GM18907 (cell line): ENCODE data around the gene NRARP.
A peak's percentile ranks its signal among the peaks of the same experiment; 100 is the strongest.

Source experiments
- ATAC-seq: cut with Tn5 transposase; IDR thresholded peaks from one replicate; pipeline ENCODE4 v1.9.1; 2021; ENCODE audit warnings: mild to moderate bottlenecking, moderate library complexity; ENCODE audit not compliant: unreplicated experiment

Gene NRARP

GRCh38 chr9:137278721-137279711 is 23.1 kb downstream of the NRARP start:
- ATAC-seq, result no peak

GRCh38 chr9:137278061-137278701 is 23.9 kb downstream of the NRARP start:
- peak; percentile 2 for ATAC-seq

- ATAC-seq, result peak; percentile 69
Measured at GRCh38 chr9:137277329-137278041, 24.6 kb downstream of the NRARP start, which contains the start of gene TOR4A. Gene TOR4A (plus strand): TSS chr9:137277726. CDS start chr9:137278690, 964 bp downstream.

- ATAC-seq, result peak; percentile 4
Measured at GRCh38 chr9:137276473-137277328, 25.4 kb downstream of the NRARP start.

GRCh38 chr9:137275588-137276472 is 26.2 kb downstream of the NRARP start:
- ATAC-seq, result no peak

- ATAC-seq, result no peak
Measured at GRCh38 chr9:137275203-137275587, 26.9 kb downstream of the NRARP start.

GRCh38 chr9:137273611-137274320 is 28.3 kb downstream of the NRARP start:
- ATAC-seq, result no peak

- ATAC-seq, result no peak
Measured at GRCh38 chr9:137273095-137273490, 29.0 kb downstream of the NRARP start.

GRCh38 chr9:137272241-137273094 is 29.6 kb downstream of the NRARP start:
- no peak for ATAC-seq

- ATAC-seq, result no peak
Measured at GRCh38 chr9:137271696-137272076, 30.4 kb downstream of the NRARP start.

- no peak for ATAC-seq
Measured at GRCh38 chr9:137270929-137271695, 31.0 kb downstream of the NRARP start.

GRCh38 chr9:137269231-137269772 is 32.8 kb downstream of the NRARP start:
- ATAC-seq, result no peak

GRCh38 chr9:137268538-137269201 is 33.4 kb downstream of the NRARP start:
- no peak for ATAC-seq

GRCh38 chr9:137267933-137268355 is 34.1 kb downstream of the NRARP start:
- ATAC-seq, result no peak

GRCh38 chr9:137266585-137267453 is 35.3 kb downstream of the NRARP start:
- ATAC-seq, result no peak
